Astrocyte (in vitro differentiated cells and primary cell): ENCODE results near the gene CHEK1.
"Not testable (repeated sequence)": the region's sequence is repeated elsewhere in the genome, so short reads cannot be mapped to it uniquely, and the experiment has no call there.

ENCODE experiments used
- EZH2 ChIP-seq: IDR thresholded peaks from 2 replicates; pipeline ENCODE4 v1.6.1; 2012; ENCODE audit warnings: mild to moderate bottlenecking, low read length, inconsistent platforms; ENCODE audit not compliant: insufficient read depth
- TF ChIP-seq, protein P1 (sequence below): IDR thresholded peaks from 2 replicates; pipeline ENCODE4 v1.5.1; 2011; ENCODE audit warnings: low read depth, mild to moderate bottlenecking, inconsistent platforms, low read length, moderate library complexity; ENCODE audit not compliant: insufficient read depth

DNA sequence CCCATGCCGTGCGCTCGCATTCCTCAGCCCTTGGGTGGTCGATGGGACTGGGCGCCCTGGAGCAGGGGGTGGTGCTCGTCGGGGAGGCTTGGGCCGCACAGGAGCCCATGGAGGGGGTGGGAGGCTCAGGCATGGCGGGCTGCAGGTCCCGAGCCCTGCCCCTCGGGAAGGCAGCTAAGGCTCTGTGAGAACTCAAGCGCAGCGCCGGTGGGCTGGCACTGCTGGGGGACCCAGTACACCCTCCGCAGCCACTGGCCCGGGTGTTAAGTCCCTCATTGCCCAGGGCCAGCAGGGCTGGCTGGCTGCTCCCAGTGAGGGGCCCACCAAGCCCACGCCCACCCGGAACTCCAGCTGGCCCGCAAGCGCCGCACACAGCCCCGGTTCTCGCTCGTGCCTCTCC, 79.7 kb downstream of the CHEK1 start:
- TF ChIP-seq, protein P1, sequence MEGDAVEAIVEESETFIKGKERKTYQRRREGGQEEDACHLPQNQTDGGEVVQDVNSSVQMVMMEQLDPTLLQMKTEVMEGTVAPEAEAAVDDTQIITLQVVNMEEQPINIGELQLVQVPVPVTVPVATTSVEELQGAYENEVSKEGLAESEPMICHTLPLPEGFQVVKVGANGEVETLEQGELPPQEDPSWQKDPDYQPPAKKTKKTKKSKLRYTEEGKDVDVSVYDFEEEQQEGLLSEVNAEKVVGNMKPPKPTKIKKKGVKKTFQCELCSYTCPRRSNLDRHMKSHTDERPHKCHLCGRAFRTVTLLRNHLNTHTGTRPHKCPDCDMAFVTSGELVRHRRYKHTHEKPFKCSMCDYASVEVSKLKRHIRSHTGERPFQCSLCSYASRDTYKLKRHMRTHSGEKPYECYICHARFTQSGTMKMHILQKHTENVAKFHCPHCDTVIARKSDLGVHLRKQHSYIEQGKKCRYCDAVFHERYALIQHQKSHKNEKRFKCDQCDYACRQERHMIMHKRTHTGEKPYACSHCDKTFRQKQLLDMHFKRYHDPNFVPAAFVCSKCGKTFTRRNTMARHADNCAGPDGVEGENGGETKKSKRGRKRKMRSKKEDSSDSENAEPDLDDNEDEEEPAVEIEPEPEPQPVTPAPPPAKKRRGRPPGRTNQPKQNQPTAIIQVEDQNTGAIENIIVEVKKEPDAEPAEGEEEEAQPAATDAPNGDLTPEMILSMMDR, result not testable (repeated sequence)
- TF ChIP-seq EZH2, result not testable (repeated sequence)
